Effector CD8-positive, alpha-beta T cell (primary cell): ENCODE results near the gene C16orf74.

Source experiments
- DNase-seq: peaks from one replicate; lab custom pipeline; 2025; lab: John Stamatoyannopoulos, UW

C16orf74 gene

GRCh38 chr16:85696781-85697180, 54.1 kb downstream of the C16orf74 start:
- DNase-seq = no peak

- DNase-seq = no peak
Measured at GRCh38 chr16:85695196-85696128, 55.4 kb downstream of the C16orf74 start.

DNA sequence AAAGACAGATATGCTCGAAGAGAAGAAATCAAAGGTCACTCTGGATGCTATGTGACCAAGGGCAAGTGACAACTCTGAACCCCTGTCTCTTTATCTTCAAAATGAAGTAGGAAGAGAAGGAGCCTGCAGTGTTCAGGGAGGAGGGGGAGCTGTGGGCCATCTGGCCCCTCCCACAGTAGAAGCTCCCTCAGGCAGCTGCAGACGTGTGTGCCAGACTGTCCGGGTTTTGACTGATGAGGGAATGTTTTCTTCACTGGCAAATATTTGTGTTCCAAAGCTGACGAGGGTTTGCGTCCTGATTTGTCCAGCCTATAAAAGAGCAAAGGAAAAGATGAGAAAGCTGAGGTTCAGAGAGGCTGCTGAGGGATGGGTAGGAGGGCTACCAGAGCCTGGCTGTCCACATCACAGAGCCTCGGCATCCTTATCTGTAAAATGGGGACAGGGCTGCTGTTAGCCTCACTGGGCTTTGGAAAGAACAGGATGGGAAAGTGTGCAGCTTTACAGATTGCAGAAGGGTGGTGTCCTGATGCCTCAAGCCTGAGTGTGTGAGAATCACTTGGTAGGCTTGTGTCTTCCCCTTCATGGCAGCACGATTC, 60.3 kb downstream of the C16orf74 start:
- no peak for DNase-seq

DNA sequence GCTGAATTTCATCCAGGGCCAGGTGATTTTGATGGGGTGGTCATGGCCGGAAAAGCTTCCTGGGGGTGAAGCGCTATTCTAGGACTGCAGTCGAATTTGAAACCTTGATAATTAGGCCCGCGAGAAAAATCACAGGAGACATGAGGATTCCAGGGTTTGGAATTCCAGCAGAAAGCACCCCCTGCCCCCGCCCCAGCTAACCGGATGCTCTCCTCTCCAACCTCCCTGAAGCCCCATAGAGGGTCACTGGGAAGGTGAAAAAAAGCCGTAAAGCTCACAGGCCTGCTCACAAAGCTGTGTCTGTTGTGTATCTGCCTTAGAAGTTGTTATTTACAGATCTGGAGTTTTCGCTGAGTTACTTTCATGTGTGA, 61.0 kb downstream of the C16orf74 start:
- DNase-seq = no peak

GRCh38 chr16:85689285-85689949, 61.5 kb downstream of the C16orf74 start:
- no peak for DNase-seq

DNA sequence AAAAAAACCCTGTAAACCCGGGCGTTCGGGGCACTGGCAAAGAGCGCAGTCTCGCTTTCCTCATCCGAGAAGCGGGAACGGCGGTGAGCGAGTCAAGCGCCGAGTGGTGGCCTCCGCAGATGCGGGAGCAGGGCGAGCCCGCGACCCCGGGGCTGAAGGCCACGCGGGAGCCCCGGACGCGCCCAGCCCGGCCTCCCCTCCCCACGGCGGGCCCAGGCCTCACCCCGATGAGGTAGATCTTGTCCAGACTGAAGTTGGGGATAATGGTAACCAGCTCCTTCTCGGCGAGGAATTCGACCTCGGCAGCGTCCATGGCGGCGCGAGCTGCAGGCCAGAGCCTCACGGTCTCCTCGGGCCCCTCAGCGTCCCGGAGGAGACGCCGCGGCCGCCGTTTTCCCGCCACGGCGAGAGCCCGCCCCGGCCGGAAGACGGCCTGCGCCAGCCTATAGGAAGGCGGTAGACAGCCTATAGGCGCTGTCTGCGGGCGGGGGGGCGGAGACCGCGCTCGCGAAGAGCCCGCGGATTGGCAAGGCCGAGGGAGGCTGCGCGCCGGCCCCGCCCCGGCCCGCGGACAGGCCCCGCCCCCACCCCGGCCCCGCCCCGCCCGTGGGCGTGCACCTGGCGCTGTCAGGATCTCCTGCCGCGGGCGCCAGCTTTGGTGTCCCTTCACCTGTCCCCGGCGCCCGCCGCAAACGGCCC, 62.2 kb downstream of the C16orf74 start, which contains the start of gene GINS2:
TSS of gene GINS2 (minus strand) at position 369 of the 699 bp plus-strand sequence. CDS start at position 313, 56 bp downstream.
- DNase-seq = peak; percentile 89

DNA sequence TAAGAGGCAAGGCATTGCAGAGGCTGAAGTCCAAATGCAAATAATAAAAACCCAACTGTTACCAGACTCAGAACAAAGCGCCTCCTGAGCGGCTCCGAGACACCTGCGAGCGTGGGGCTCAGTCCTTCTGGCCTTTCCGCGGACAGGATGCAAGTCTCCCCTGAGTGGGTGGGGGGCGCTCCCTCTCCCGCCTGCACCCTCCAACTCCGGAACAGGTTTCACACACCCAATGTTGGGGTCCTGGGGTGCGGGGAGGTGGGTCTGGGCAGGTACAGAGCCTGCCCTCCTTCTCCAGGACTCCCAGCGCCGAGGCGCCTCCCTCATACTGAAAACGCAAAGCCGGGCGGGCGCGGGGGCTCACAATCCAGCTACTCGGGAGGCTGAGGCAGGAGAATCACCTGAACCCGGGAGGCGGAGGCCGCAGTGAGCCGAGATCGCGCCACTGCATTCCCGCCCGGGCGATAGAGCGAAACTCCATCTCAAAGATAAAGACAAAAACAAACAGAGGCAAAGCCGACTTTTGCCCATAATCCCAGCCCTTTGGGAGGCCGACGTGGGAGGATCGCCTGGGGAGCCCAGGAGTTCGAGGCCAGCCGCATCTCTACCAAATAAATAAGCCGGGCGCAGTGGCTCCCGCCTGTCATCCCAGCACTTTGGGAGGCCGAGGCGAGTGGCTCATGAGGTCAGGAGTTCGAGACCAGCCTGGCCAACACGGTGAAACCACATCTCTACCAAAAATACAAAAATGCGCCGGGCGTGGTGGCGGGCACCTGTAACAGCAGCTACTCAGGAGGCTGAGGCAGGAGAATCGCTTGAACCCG, 63.0 kb downstream of the C16orf74 start:
- no peak for DNase-seq

DNA sequence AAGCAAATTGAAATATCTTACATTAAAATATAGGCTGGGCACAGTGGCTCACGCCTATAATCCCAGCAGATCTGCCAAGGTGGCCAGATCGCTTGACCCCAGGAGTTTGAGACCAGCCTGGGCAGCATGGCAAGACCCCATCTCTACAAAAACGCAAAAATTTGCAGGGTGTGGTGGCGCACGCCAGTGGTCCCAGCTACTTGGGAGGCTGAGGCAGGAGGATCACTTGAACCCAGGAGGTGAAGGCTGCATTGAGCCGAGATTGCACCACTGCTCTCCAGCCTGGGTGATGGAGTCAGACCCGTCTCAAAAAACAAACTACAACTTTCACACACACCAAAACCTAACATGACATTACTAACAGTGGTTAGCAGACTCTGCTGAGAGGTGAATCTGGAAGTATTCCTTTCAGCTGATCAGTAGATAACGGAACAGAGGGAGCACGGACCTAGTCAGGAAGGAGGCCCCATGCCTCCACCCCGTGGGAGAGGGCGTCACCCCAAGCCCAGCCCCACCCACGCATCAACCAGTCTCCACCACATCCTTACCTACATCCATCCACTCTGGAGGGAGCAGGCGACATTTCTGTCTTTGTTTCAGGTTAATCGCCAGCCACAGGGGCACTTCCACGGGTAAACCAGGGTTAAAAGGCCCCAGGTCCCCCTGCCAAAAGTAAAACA, 63.8 kb downstream of the C16orf74 start:
- no peak for DNase-seq

DNA sequence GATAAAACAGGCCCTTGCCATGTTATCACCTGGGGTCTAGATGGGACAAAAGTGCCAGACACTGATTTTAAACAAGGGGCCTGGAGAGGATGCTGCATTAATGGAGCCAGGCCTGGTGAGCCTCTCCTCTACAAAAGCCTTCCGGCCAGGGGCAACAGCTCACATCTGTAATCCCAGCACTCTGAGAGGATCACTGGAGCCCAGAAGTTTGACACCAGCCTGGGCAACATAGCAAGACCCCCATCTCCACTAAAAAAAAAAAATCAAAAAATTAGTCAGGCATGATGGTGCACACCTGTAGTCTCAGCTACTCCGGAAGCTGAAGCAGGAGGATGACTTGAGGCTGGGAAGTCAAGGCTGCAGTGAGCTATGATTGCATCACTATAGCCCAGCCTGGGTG, 65.6 kb downstream of the C16orf74 start:
- DNase-seq = no peak

DNA sequence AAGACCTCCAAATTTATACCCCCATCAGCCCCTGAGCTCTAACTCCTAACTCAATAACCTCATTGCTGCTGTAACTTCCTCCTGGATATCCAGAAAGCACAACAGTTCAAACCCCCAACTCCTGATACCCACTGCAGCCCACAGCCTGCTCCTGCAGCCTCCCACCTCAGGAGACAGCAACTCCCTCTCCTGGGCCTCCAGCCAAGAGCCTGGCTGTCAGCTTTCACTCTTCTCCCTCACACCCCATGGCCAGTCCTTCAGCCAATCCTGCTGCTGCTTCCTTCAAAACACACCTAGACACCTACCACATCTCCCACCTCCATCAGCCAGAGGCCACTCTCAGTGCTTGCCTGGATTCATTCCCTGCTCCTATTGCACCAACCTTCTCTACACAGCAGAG, 67.5 kb downstream of the C16orf74 start:
- DNase-seq = no peak

DNA sequence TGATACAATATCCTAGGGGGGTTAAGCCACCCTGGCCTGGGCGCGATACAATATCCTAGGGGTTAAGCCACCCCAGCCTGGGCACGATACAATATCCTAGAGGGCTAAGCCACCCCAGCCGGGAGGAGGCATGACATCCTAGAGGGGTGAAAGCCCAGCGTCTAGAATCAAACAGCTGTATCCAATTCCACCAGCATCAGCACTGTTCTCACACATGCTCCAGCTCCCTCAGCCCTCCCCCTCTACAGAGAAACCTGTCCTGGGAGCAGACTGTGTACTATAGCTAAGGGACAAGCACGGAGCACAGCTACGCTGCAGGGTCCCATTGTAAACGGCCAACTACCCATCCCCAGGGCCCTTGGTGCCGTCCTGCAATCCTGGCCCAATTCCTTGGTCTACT, 68.4 kb downstream of the C16orf74 start:
- DNase-seq = no peak

GRCh38 chr16:85681255-85681654, 69.6 kb downstream of the C16orf74 start:
- DNase-seq = no peak

DNA sequence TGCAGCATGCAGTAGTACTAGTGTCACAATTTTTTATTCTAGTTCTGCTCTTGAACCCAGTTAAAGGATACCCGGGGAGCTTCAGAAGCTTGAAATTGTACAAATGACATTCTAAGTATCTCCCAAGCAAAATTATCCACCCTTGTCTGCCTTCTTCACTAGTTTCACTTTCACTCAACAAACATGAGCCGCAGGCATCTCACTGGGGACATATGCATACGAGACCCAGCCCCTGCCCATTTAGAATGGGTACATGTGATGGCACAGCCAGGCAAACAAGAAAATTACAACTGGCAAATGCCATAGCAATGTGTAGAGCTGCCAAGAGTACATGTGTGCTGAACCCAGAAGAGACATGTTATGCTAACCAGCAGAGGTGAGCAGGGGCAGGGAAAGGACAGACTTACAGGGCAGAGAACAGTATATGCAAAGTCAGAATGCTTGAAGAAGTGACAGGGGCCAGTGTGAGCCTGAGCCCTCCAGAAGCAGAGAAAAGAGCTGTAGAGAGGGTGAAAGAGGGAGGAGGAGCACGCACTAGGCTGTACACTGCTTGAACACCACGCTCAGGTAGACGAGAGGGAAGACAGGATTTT, 70.4 kb downstream of the C16orf74 start:
- no peak for DNase-seq

DNA sequence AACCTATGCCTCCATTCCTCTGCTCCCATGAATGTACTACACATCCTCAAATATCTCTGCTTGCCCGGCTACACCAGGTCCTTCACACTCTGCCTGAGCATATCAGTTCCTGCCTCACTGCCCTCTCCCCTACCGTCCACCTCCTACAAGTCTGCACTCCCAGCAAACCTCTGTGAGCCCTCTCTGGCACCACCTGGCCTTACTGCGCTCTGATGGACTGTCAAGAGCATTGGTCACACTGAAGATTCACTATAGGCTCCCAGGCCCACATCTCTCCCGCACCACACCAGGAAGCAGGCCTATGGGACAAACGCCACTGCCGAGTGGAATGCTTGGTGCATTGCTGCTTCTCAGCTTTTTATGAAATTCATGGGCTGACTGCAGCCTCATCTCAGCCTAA, 71.0 kb downstream of the C16orf74 start:
- DNase-seq = no peak

- no peak for DNase-seq
Measured at GRCh38 chr16:85678821-85679220, 72.1 kb downstream of the C16orf74 start.

GRCh38 chr16:85678016-85678415, 72.9 kb downstream of the C16orf74 start:
- DNase-seq = no peak

GRCh38 chr16:85677383-85677967, 73.4 kb downstream of the C16orf74 start:
- DNase-seq = no peak

DNA sequence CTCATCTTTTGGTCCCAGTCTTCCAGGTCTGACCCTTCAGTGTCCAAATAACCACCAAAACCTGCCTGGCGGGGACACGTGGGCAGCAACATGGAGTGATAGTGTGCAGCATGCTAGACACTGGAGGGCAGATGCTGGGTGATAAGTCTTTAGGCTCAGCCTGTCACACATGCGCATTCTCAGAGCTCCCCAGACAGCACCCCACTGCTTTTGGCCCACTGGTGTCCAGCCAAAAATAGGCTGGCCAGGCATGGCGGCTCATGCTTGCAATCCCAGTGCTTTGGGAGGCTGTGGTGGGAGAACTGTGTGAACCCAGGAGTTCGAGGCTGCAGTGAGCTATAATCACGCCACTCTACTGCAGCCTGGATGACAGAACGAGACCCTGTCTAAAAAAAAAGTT, 74.4 kb downstream of the C16orf74 start:
- DNase-seq = no peak

- DNase-seq = no peak
Measured at GRCh38 chr16:85675251-85675874, 75.5 kb downstream of the C16orf74 start.
